HepG2 (cell line): Measurements from ENCODE around the gene VAMP2. TPM values are rescaled to one million over a fixed set of nuclear protein-coding genes. Genes with fewer than 3 reads are reported as not detected.
A peak's percentile ranks its signal among the peaks of the same experiment; 100 is the strongest.

Experiments used
- AKAP8 ChIP-seq: sonication (generic); formaldehyde crosslinking; IDR thresholded peaks from 2 replicates; pipeline ENCODE4 v1.5.1; 2020; ENCODE audit warnings: mild to moderate bottlenecking, missing genetic modification reagents
- BCL6 ChIP-seq: IDR thresholded peaks from 2 replicates; pipeline ENCODE4 v1.6.1; 2016; ENCODE audit warnings: missing genetic modification reagents, missing compliant biosample characterization
- CBFB ChIP-seq: sonication (generic); formaldehyde crosslinking; IDR thresholded peaks from 2 replicates; pipeline ENCODE4 v1.4.0; 2020; ENCODE audit warnings: missing genetic modification reagents
- FOXA3 ChIP-seq: IDR thresholded peaks from 2 replicates; pipeline ENCODE4 v1.6.1; 2016; ENCODE audit warnings: missing genetic modification reagents, missing compliant biosample characterization
- KLF6 ChIP-seq: IDR thresholded peaks from 2 replicates; pipeline ENCODE4 v1.8.0; 2016; ENCODE audit warnings: missing biosample characterization, missing genetic modification reagents
- MXD4 ChIP-seq: IDR thresholded peaks from 2 replicates; pipeline ENCODE4 v1.6.1; 2016; ENCODE audit warnings: mild to moderate bottlenecking, missing biosample characterization, missing genetic modification reagents
- NFE2 ChIP-seq: sonication (generic); formaldehyde crosslinking; IDR thresholded peaks from 2 replicates; pipeline ENCODE4 v1.4.0; 2020; ENCODE audit warnings: missing genetic modification reagents
- NFRKB ChIP-seq: fragments of 450-650 bp; IDR thresholded peaks from 2 replicates; pipeline ENCODE4 v1.6.1; 2017
- NR2F2 ChIP-seq: IDR thresholded peaks from 2 replicates; pipeline ENCODE4 v1.6.1; 2012; ENCODE audit warnings: low read depth, inconsistent platforms, borderline replicate concordance
- SALL1 ChIP-seq: sonication (generic); formaldehyde crosslinking; IDR thresholded peaks from 2 replicates; pipeline ENCODE4 v1.8.0; 2022; ENCODE audit warnings: mild to moderate bottlenecking, missing genetic modification reagents
- ZFP36L2 ChIP-seq: sonication (generic); formaldehyde crosslinking; IDR thresholded peaks from 2 replicates; pipeline ENCODE4 v1.4.0; 2020; ENCODE audit warnings: missing genetic modification reagents
- ZNF343 ChIP-seq: sonication (generic); formaldehyde crosslinking; IDR thresholded peaks from 2 replicates; pipeline ENCODE4 v1.4.0; 2020; ENCODE audit warnings: mild to moderate bottlenecking, missing genetic modification reagents
- ZNF749 ChIP-seq: sonication (generic); formaldehyde crosslinking; IDR thresholded peaks from 2 replicates; pipeline ENCODE4 v1.8.0; 2022; ENCODE audit warnings: mild to moderate bottlenecking, missing genetic modification reagents, moderate library complexity, borderline replicate concordance
- ZNF781 ChIP-seq: sonication (generic); formaldehyde crosslinking; IDR thresholded peaks from 2 replicates; pipeline ENCODE4 v1.5.1; 2020; ENCODE audit warnings: borderline replicate concordance, mild to moderate bottlenecking, missing genetic modification reagents; ENCODE audit errors: not compliant biosample characterization
- polyA plus RNA-seq, 8 experiments: library from polyadenylated mRNA; depleted of rRNA in 3 of 8; stranded (reverse) in 7 of 8; unstranded in 1 of 8; fragments of >200 nt; fragmentation: Illumina TruSeq in 4 of 8; extraction: Trizol in 4 of 8; gene quantifications; 2 replicates each; pipeline versions ENCODE4 v1.2.1 to v1.2.3, GENCODE V29; 2011 to 2016; ENCODE audit warnings: low read depth in 4 of 8, missing spikeins in 1 of 8, mixed read lengths in 1 of 8; ENCODE audit not compliant: insufficient read depth in 1 of 8
- total RNA-seq, 5 experiments: library from RNA; depleted of rRNA; stranded (reverse); fragments of >200 nt; fragmentation: Illumina TruSeq; extraction: Trizol; gene quantifications; 2 replicates each; pipeline ENCODE4 v1.2.3, GENCODE V29; 2016; ENCODE audit warnings: low read depth in 1 of 5
- TF ChIP-seq, protein P1 (sequence below): sonication (generic); formaldehyde crosslinking; IDR thresholded peaks from 2 replicates; pipeline ENCODE4 v1.8.0; 2023; ENCODE audit warnings: mild to moderate bottlenecking, missing genetic modification reagents
- TF ChIP-seq, protein P2 (sequence below): sonication (generic); formaldehyde crosslinking; IDR thresholded peaks from 2 replicates; pipeline ENCODE4 v1.4.0; 2020; ENCODE audit warnings: mild to moderate bottlenecking, missing genetic modification reagents
- TF ChIP-seq, protein P3 (sequence below): IDR thresholded peaks from 2 replicates; pipeline ENCODE4 v1.6.1; 2016; ENCODE audit warnings: mild to moderate bottlenecking
- TF ChIP-seq, protein P4 (sequence below): sonication (generic); formaldehyde crosslinking; IDR thresholded peaks from 2 replicates; pipeline ENCODE4 v1.4.0; 2020; ENCODE audit warnings: mild to moderate bottlenecking, missing genetic modification reagents
- TF ChIP-seq, protein P5 (sequence below): sonication (generic); formaldehyde crosslinking; IDR thresholded peaks from 2 replicates; pipeline ENCODE4 v1.5.0; 2020; ENCODE audit warnings: mild to moderate bottlenecking, missing genetic modification reagents

VAMP2 gene
- total and polyA plus RNA-seq, 2 of the 13 experiments (the other 11 are each of a cell fraction or from before 2014, with no cell fraction given), result 3.9 to 17.2 TPM

DNA sequence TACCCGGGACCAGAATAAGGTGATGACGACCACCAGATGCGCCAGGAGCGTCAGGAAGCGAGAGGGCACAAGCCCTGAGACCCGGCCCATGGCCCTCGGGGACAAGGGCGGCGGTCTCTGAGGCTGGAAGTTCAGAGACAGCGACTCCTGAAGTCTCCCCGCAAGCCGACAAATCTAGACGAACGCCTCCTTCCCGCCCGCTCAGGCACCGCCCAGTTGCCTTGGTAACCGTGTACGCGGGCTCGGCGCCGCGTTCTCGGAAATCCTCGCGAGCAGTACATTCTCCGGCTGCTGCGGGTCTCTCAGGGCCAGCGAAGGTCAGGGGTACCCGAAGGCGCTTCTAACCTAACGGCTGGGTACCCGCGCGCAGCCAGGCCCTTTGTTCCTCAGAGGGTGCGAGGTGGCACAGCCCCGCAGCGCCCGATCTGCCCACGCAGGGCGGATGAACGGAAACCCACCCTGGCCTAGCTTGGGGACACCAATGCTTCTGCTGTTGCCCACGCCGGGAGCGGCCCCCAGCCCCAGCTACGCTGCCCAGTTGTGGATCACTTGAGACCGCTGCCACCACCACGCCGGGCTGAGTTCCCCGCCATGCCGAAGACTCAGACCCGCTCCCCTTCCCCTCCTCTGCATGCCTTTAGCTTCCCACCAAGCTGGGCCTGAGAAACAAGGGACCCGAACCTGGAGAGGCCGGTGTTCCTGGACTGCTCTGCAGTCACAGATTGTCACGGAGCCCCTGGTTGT is 13.6 kb upstream of the VAMP2 start, which contains the start of gene TMEM107 (continued):
- TF ChIP-seq, protein P1, sequence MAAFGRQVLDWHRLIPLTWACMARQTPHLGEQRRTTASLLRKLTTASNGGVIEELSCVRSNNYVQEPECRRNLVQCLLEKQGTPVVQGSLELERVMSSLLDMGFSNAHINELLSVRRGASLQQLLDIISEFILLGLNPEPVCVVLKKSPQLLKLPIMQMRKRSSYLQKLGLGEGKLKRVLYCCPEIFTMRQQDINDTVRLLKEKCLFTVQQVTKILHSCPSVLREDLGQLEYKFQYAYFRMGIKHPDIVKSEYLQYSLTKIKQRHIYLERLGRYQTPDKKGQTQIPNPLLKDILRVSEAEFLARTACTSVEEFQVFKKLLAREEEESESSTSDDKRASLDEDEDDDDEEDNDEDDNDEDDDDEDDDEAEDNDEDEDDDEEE (CRISPR knock-in tag), result peak; percentile 56; the same call in 1 of the 2 replicates
- TF ChIP-seq, protein P2, sequence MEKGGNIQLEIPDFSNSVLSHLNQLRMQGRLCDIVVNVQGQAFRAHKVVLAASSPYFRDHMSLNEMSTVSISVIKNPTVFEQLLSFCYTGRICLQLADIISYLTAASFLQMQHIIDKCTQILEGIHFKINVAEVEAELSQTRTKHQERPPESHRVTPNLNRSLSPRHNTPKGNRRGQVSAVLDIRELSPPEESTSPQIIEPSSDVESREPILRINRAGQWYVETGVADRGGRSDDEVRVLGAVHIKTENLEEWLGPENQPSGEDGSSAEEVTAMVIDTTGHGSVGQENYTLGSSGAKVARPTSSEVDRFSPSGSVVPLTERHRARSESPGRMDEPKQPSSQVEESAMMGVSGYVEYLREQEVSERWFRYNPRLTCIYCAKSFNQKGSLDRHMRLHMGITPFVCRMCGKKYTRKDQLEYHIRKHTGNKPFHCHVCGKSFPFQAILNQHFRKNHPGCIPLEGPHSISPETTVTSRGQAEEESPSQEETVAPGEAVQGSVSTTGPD (CRISPR knock-in tag), result no peak
- TF ChIP-seq NFRKB (no peak), SALL1 (CRISPR knock-in tag) (peak; percentile 6; the same call in 1 of the 2 replicates), NR2F2 (no peak), NFE2 (no peak), BCL6 (CRISPR knock-in tag) (no peak), KLF6 (CRISPR knock-in tag) (no peak), MXD4 (CRISPR knock-in tag) (no peak; the same call in 1 of the 2 replicates), ZNF781 (CRISPR knock-in tag) (no peak), ZFP36L2 (CRISPR knock-in tag) (no peak), ZNF343 (CRISPR knock-in tag) (no peak), FOXA3 (CRISPR knock-in tag) (no peak; the same call in 1 of the 2 replicates), ZNF749 (0 out of 2 replicates have a peak, but pooled peaks have one; percentile 29), CBFB (CRISPR knock-in tag) (no peak), AKAP8 (CRISPR knock-in tag) (no peak)
- TF ChIP-seq, protein P3, sequence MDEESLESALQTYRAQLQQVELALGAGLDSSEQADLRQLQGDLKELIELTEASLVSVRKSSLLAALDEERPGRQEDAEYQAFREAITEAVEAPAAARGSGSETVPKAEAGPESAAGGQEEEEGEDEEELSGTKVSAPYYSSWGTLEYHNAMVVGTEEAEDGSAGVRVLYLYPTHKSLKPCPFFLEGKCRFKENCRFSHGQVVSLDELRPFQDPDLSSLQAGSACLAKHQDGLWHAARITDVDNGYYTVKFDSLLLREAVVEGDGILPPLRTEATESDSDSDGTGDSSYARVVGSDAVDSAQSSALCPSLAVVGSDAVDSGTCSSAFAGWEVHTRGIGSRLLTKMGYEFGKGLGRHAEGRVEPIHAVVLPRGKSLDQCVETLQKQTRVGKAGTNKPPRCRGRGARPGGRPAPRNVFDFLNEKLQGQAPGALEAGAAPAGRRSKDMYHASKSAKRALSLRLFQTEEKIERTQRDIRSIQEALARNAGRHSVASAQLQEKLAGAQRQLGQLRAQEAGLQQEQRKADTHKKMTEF (CRISPR knock-in tag), result peak; percentile 41; the same call in 1 of the 2 replicates
- TF ChIP-seq, protein P4, sequence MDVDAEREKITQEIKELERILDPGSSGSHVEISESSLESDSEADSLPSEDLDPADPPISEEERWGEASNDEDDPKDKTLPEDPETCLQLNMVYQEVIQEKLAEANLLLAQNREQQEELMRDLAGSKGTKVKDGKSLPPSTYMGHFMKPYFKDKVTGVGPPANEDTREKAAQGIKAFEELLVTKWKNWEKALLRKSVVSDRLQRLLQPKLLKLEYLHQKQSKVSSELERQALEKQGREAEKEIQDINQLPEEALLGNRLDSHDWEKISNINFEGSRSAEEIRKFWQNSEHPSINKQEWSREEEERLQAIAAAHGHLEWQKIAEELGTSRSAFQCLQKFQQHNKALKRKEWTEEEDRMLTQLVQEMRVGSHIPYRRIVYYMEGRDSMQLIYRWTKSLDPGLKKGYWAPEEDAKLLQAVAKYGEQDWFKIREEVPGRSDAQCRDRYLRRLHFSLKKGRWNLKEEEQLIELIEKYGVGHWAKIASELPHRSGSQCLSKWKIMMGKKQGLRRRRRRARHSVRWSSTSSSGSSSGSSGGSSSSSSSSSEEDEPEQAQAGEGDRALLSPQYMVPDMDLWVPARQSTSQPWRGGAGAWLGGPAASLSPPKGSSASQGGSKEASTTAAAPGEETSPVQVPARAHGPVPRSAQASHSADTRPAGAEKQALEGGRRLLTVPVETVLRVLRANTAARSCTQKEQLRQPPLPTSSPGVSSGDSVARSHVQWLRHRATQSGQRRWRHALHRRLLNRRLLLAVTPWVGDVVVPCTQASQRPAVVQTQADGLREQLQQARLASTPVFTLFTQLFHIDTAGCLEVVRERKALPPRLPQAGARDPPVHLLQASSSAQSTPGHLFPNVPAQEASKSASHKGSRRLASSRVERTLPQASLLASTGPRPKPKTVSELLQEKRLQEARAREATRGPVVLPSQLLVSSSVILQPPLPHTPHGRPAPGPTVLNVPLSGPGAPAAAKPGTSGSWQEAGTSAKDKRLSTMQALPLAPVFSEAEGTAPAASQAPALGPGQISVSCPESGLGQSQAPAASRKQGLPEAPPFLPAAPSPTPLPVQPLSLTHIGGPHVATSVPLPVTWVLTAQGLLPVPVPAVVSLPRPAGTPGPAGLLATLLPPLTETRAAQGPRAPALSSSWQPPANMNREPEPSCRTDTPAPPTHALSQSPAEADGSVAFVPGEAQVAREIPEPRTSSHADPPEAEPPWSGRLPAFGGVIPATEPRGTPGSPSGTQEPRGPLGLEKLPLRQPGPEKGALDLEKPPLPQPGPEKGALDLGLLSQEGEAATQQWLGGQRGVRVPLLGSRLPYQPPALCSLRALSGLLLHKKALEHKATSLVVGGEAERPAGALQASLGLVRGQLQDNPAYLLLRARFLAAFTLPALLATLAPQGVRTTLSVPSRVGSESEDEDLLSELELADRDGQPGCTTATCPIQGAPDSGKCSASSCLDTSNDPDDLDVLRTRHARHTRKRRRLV (CRISPR knock-in tag), result 0 out of 2 replicates have a peak, but pooled peaks have one; percentile 49
- TF ChIP-seq, protein P5, sequence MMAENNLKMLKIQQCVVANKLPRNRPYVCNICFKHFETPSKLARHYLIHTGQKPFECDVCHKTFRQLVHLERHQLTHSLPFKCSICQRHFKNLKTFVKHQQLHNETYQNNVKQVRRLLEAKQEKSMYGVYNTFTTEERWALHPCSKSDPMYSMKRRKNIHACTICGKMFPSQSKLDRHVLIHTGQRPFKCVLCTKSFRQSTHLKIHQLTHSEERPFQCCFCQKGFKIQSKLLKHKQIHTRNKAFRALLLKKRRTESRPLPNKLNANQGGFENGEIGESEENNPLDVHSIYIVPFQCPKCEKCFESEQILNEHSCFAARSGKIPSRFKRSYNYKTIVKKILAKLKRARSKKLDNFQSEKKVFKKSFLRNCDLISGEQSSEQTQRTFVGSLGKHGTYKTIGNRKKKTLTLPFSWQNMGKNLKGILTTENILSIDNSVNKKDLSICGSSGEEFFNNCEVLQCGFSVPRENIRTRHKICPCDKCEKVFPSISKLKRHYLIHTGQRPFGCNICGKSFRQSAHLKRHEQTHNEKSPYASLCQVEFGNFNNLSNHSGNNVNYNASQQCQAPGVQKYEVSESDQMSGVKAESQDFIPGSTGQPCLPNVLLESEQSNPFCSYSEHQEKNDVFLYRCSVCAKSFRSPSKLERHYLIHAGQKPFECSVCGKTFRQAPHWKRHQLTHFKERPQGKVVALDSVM (CRISPR knock-in tag), result no peak
